ENCODE results near the gene NGRN.

The NGRN gene

GRCh38 chr15:90265271-90266060 is at the start of gene NGRN:
Gene NGRN (plus strand): TSS chr15:90265672. CDS start chr15:90265713, 41 bp downstream.
- in situ Hi-C loops (cut with MboI; ENCODE audit: low sequenced_read_pairs), result no loop called here

- in situ Hi-C loops (cut with MboI; ENCODE audit: low sequenced_read_pairs), result loop anchor here (10.0 kb wide), 1 partner anchor 53 kb away; no protein-coding TSS in a partner anchor
These were observed 47.6 kb upstream of the NGRN start for GRCh38 chr15:90217671-90218394.

GRCh38 chr15:90219421-90220141 is 45.9 kb upstream of the NGRN start:
- in situ Hi-C loops (cut with MboI; ENCODE audit: low sequenced_read_pairs), result loop anchor here (10.0 kb wide), 1 partner anchor 55 kb away; no protein-coding TSS in a partner anchor

- in situ Hi-C loops (cut with MboI; ENCODE audit: low sequenced_read_pairs), result no loop called here
These were observed 44.1 kb upstream of the NGRN start for GRCh38 chr15:90221246-90221900.

GRCh38 chr15:90222547-90222946 is 42.9 kb upstream of the NGRN start:
- in situ Hi-C loops (cut with MboI; ENCODE audit: low sequenced_read_pairs), result no loop called here

GRCh38 chr15:90223441-90224165 is 41.9 kb upstream of the NGRN start:
- in situ Hi-C loops (cut with MboI; ENCODE audit: low sequenced_read_pairs), result no loop called here

- in situ Hi-C loops (cut with MboI; ENCODE audit: low sequenced_read_pairs), result no loop called here
These were observed 40.4 kb upstream of the NGRN start for GRCh38 chr15:90225047-90225446.

GRCh38 chr15:90225504-90226234 is 39.8 kb upstream of the NGRN start:
- in situ Hi-C loops (cut with MboI; ENCODE audit: low sequenced_read_pairs), result no loop called here

GRCh38 chr15:90227336-90227735 is 38.1 kb upstream of the NGRN start:
- in situ Hi-C loops (cut with MboI; ENCODE audit: low sequenced_read_pairs), result no loop called here

- in situ Hi-C loops (cut with MboI; ENCODE audit: low sequenced_read_pairs), result no loop called here
These were observed 37.4 kb upstream of the NGRN start for GRCh38 chr15:90227816-90228772.

- in situ Hi-C loops (cut with MboI; ENCODE audit: low sequenced_read_pairs), result no loop called here
These were observed 36.5 kb upstream of the NGRN start for GRCh38 chr15:90228960-90229359.

GRCh38 chr15:90230071-90230494 is 35.4 kb upstream of the NGRN start:
- in situ Hi-C loops (cut with MboI; ENCODE audit: low sequenced_read_pairs), result no loop called here

GRCh38 chr15:90230610-90231009 is 34.9 kb upstream of the NGRN start:
- in situ Hi-C loops (cut with MboI; ENCODE audit: low sequenced_read_pairs), result no loop called here

- in situ Hi-C loops (cut with MboI; ENCODE audit: low sequenced_read_pairs), result no loop called here
These were observed 34.1 kb upstream of the NGRN start for GRCh38 chr15:90231028-90232017.

- in situ Hi-C loops (cut with MboI; ENCODE audit: low sequenced_read_pairs), result no loop called here
These were observed 33.3 kb upstream of the NGRN start for GRCh38 chr15:90232196-90232595.

- in situ Hi-C loops (cut with MboI; ENCODE audit: low sequenced_read_pairs), result no loop called here
These were observed 32.5 kb upstream of the NGRN start for GRCh38 chr15:90232941-90233386.
